Measurements from ENCODE around the gene AMFR.

AMFR gene

DNA sequence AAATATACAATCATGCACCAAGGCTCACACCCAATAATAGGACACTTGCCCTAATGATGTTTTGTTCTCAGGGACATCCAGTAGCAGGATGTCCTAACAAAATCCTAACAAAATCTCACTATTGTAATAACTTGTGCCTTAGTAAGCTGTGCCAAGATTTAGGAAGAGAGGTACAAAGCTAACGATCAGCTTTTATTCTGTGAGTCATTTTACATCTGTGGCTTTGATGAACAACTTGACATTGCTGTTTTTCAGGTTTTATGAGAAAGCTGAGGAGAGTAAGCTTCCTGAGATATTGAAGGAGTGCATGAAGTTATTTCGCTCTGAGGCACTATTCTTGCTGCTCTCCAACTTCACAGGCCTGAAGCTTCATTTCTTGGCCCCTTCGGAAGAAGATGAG is 44.9 kb upstream of the AMFR start:
- no peak for TF ChIP-seq ZNF416 (tag by site-specific recombination; IDR thresholded peaks at IDR 0.05)
- no peak for TF ChIP-seq ZBTB26 (tag by site-specific recombination; optimal IDR thresholded peaks at IDR 0.05)
- no peak for TF ChIP-seq ZNF140 (tag by site-specific recombination; IDR thresholded peaks at IDR 0.05)
- no peak for TF ChIP-seq ZNF37A (tag by site-specific recombination; IDR thresholded peaks at IDR 0.05)
- TF ChIP-seq, protein P1, sequence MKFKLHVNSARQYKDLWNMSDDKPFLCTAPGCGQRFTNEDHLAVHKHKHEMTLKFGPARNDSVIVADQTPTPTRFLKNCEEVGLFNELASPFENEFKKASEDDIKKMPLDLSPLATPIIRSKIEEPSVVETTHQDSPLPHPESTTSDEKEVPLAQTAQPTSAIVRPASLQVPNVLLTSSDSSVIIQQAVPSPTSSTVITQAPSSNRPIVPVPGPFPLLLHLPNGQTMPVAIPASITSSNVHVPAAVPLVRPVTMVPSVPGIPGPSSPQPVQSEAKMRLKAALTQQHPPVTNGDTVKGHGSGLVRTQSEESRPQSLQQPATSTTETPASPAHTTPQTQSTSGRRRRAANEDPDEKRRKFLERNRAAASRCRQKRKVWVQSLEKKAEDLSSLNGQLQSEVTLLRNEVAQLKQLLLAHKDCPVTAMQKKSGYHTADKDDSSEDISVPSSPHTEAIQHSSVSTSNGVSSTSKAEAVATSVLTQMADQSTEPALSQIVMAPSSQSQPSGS (tag by site-specific recombination; IDR thresholded peaks at IDR 0.05; ENCODE audit: low read depth): no peak
- Histone ChIP-seq H3K9me3 (ENCODE audit: control insufficient read depth, insufficient read depth, low read depth, low read length) (no peaks in the 10 kb centered on the region), H3K4me1 (ENCODE audit: control insufficient read depth, insufficient read depth, low read length) (no peaks in the 10 kb centered on the region), H3K27ac (ENCODE audit: extremely low read depth, low read depth, low read length) (no peak overlapping the region), H3K36me3 (ENCODE audit: control insufficient read depth in 2 of 2, insufficient read depth in 1 of 2, low read length in 2 of 2) (peaks cover 67 to 94% of the 10 kb centered on the region in 2 experiments), H3K4me3 (ENCODE audit: low read depth, low read length) (no peak overlapping the region)
- CTCF ChIA-PET: interaction anchor here (0.6 kb wide), 1 partner anchor 1883 kb away, joined by 4 read pairs; no protein-coding TSS in a partner anchor
- POLR2A ChIA-PET: no interaction called here

- CTCF ChIA-PET: interaction anchor here (0.6 kb wide), 1 partner anchor 1883 kb away, joined by 4 read pairs; no protein-coding TSS in a partner anchor
- POLR2A ChIA-PET: no interaction called here
These were observed 44.4 kb upstream of the AMFR start for GRCh38 chr16:56469748-56470147.

DNA sequence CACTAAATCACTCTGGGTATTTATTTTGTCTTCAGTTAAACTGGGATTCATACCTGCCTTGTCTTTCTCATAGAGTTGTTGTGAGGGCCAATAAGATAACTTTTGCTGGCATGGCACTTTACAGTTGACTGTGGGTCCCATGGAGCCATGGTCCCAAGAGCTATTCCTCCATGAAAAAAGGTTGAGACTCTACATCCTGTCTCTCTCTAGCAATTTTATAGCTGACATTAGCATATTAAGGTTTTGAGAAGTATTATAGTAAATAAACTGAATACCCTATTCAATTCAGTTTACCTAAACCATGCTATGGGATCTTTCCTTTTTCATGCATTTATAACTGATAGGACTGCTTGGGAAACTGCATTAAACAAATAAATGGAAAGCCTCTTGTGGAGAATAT is 43.5 kb upstream of the AMFR start:
- no peak overlapping the region for H3K4me3 ChIP-seq (ENCODE audit: low read depth, low read length)
- peaks cover 66 to 94% of the 10 kb centered on the region in 2 experiments for H3K36me3 ChIP-seq (ENCODE audit: control insufficient read depth in 2 of 2, insufficient read depth in 1 of 2, low read length in 2 of 2)
- ChIA-PET CTCF (interaction anchor here (0.6 to 0.7 kb wide), 2 partner anchors 11 to 1868 kb away, joined by 3 to 4 read pairs; no protein-coding TSS in a partner anchor), POLR2A (no interaction called here)
- H3K27ac ChIP-seq (ENCODE audit: extremely low read depth, low read depth, low read length): no peak overlapping the region
- TF ChIP-seq, protein P2, sequence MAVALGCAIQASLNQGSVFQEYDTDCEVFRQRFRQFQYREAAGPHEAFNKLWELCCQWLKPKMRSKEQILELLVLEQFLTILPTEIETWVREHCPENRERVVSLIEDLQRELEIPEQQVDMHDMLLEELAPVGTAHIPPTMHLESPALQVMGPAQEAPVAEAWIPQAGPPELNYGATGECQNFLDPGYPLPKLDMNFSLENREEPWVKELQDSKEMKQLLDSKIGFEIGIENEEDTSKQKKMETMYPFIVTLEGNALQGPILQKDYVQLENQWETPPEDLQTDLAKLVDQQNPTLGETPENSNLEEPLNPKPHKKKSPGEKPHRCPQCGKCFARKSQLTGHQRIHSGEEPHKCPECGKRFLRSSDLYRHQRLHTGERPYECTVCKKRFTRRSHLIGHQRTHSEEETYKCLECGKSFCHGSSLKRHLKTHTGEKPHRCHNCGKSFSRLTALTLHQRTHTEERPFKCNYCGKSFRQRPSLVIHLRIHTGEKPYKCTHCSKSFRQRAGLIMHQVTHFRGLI (tag by site-specific recombination; IDR thresholded peaks at IDR 0.05): no peak
- no peak for TF ChIP-seq KLF16 (tag by site-specific recombination; IDR thresholded peaks at IDR 0.05)
- TF ChIP-seq, protein P3, sequence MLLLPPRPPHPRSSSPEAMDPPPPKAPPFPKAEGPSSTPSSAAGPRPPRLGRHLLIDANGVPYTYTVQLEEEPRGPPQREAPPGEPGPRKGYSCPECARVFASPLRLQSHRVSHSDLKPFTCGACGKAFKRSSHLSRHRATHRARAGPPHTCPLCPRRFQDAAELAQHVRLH (tag by site-specific recombination; IDR thresholded peaks at IDR 0.05): no peak
- no peak for TF ChIP-seq ZNF596 (tag by site-specific recombination; IDR thresholded peaks at IDR 0.05)
- no peak for TF ChIP-seq ZNF223 (tag by site-specific recombination; IDR thresholded peaks at IDR 0.05)
- TF ChIP-seq WT1 (tag by site-specific recombination; IDR thresholded peaks at IDR 0.05): no peak
- no peaks in the 10 kb centered on the region for H3K4me1 ChIP-seq (ENCODE audit: control insufficient read depth, insufficient read depth, low read length)
- H3K9me3 ChIP-seq (ENCODE audit: control insufficient read depth, insufficient read depth, low read depth, low read length): no peaks in the 10 kb centered on the region

More at GRCh38 chr16:56469748-56470147, 44.4 kb upstream of the AMFR start:
- Histone ChIP-seq H3K4me3 (ENCODE audit: low read depth, low read length) (no peak overlapping the region), H3K4me1 (ENCODE audit: control insufficient read depth, insufficient read depth, low read length) (no peaks in the 10 kb centered on the region), H3K36me3 (ENCODE audit: control insufficient read depth in 2 of 2, insufficient read depth in 1 of 2, low read length in 2 of 2) (peaks cover 69 to 92% of the 10 kb centered on the region in 2 experiments), H3K9me3 (ENCODE audit: control insufficient read depth, insufficient read depth, low read depth, low read length) (no peaks in the 10 kb centered on the region), H3K27ac (ENCODE audit: extremely low read depth, low read depth, low read length) (no peak overlapping the region)
- TF ChIP-seq, protein P4, sequence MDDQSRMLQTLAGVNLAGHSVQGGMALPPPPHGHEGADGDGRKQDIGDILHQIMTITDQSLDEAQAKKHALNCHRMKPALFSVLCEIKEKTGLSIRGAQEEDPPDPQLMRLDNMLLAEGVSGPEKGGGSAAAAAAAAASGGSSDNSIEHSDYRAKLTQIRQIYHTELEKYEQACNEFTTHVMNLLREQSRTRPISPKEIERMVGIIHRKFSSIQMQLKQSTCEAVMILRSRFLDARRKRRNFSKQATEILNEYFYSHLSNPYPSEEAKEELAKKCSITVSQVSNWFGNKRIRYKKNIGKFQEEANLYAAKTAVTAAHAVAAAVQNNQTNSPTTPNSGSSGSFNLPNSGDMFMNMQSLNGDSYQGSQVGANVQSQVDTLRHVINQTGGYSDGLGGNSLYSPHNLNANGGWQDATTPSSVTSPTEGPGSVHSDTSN (CRISPR knock-in tag; IDR thresholded peaks at IDR 0.05): no peak
- TF ChIP-seq ZNF776 (tag by site-specific recombination; IDR thresholded peaks at IDR 0.05; ENCODE audit: borderline replicate concordance) (no peak), ZNF623 (tag by site-specific recombination; IDR thresholded peaks at IDR 0.05) (no peak), ZNF394 (tag by site-specific recombination; IDR thresholded peaks at IDR 0.05; ENCODE audit: borderline replicate concordance) (no peak), GLIS1 (tag by site-specific recombination; IDR thresholded peaks at IDR 0.05) (no peak), RBAK (tag by site-specific recombination; IDR thresholded peaks at IDR 0.05) (no peak)
